ENCODE data around the gene CUTA.

DNA sequence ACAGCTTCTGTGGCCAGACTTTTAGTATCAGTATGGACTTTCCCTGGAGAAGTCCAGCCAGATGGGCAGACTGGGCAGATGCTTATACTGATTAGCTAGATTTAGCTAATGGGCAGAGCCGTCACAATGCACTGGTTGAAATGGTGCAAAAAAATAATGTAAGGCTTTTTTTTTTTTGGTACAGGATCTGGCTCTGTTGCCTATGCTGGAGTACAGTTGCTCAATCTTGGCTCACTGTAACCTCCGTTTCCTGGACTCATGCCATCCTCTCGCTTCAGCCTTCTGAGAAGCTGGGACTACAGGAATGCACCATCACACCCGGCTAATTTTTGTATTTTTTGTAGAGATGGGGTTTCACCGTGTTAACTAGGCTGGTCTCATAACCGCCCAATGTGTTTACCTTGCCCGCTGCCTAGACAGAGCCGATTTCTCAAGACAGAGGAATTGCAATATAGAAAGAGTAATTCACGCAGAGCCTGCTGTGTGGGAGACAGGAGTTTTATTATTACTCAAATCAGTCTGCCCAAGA is 42.7 kb downstream of the CUTA start:
- TF ChIP-seq, protein P1, sequence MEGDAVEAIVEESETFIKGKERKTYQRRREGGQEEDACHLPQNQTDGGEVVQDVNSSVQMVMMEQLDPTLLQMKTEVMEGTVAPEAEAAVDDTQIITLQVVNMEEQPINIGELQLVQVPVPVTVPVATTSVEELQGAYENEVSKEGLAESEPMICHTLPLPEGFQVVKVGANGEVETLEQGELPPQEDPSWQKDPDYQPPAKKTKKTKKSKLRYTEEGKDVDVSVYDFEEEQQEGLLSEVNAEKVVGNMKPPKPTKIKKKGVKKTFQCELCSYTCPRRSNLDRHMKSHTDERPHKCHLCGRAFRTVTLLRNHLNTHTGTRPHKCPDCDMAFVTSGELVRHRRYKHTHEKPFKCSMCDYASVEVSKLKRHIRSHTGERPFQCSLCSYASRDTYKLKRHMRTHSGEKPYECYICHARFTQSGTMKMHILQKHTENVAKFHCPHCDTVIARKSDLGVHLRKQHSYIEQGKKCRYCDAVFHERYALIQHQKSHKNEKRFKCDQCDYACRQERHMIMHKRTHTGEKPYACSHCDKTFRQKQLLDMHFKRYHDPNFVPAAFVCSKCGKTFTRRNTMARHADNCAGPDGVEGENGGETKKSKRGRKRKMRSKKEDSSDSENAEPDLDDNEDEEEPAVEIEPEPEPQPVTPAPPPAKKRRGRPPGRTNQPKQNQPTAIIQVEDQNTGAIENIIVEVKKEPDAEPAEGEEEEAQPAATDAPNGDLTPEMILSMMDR (IDR thresholded peaks at IDR 0.05 in 2 of 3, conservative IDR thresholded peaks at IDR 0.05 in 1 of 3; ENCODE audit: borderline replicate concordance in 1 of 3, insufficient read depth in 1 of 3, low read depth in 2 of 3, low read length in 2 of 3): no peak
- TF ChIP-seq RAD21 (IDR thresholded peaks at IDR 0.05; ENCODE audit: low read depth) (no peak), EZH2 (IDR thresholded peaks at IDR 0.05) (no peak), ZFX (IDR thresholded peaks at IDR 0.05) (no peak)
- TF ChIP-seq, protein P2, sequence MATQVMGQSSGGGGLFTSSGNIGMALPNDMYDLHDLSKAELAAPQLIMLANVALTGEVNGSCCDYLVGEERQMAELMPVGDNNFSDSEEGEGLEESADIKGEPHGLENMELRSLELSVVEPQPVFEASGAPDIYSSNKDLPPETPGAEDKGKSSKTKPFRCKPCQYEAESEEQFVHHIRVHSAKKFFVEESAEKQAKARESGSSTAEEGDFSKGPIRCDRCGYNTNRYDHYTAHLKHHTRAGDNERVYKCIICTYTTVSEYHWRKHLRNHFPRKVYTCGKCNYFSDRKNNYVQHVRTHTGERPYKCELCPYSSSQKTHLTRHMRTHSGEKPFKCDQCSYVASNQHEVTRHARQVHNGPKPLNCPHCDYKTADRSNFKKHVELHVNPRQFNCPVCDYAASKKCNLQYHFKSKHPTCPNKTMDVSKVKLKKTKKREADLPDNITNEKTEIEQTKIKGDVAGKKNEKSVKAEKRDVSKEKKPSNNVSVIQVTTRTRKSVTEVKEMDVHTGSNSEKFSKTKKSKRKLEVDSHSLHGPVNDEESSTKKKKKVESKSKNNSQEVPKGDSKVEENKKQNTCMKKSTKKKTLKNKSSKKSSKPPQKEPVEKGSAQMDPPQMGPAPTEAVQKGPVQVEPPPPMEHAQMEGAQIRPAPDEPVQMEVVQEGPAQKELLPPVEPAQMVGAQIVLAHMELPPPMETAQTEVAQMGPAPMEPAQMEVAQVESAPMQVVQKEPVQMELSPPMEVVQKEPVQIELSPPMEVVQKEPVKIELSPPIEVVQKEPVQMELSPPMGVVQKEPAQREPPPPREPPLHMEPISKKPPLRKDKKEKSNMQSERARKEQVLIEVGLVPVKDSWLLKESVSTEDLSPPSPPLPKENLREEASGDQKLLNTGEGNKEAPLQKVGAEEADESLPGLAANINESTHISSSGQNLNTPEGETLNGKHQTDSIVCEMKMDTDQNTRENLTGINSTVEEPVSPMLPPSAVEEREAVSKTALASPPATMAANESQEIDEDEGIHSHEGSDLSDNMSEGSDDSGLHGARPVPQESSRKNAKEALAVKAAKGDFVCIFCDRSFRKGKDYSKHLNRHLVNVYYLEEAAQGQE (IDR thresholded peaks at IDR 0.05; ENCODE audit: low read depth): no peak
- TF ChIP-seq, protein P3, sequence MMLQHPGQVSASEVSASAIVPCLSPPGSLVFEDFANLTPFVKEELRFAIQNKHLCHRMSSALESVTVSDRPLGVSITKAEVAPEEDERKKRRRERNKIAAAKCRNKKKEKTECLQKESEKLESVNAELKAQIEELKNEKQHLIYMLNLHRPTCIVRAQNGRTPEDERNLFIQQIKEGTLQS (IDR thresholded peaks at IDR 0.05): no peak
